GM19395 (cell line): Measurements from ENCODE around the gene OSBPL7.
"Not testable (repeated sequence)": the region's sequence is repeated elsewhere in the genome, so short reads cannot be mapped to it uniquely, and the experiment has no call there.

ENCODE experiments used
- ATAC-seq: cut with Tn5 transposase; IDR thresholded peaks from one replicate; pipeline ENCODE4 v1.9.1; 2021; ENCODE audit warnings: mild to moderate bottlenecking, moderate library complexity; ENCODE audit not compliant: unreplicated experiment

Gene OSBPL7

DNA sequence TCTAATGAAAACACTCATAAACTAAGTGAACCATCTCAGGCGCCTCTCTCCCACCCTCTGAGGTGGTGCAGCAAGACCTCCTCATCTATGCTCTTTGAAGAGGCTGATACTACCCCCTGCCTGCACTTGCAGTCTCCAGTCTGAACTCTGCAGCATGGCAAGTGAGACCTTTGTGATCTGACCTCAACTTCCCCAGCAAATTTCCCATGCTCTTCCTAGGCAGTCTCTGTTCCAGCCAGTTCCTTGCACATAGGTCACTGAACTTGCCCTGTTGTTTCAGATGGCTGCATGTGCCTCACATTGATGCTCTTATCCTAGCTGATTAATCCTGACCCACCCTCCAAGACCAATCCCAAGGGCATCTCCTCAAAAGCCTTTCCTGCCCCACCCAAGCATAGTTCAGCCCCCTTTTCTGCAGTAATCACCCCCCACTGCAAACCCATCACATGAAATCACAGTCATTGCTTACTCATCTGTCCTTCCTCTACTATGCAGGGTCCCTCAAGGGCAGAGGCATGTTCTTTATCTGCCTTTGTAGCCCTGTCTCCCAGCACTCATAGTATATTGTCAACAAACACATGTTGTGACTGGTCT lies 46.5 kb downstream of the OSBPL7 start:
- ATAC-seq: no peak

DNA sequence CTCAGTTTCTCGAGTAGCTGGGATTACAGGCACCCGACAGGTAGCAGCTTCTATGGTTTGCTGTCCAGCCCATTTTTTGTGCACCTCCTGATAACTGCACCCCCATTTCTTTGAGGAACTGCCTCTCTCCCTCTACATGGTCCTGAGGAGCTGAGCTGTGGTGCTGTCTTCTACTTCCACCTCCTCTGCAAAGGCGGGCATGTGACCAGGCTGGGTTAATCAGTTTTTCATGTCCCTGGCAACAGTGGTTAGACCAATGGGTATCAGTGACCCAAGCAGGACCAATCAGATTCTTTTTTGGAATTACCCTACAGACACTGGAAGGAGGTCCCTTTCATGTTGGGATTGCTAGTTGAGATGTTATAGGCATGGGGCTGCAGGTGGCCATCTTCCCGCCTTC lies 47.3 kb downstream of the OSBPL7 start:
- no peak for ATAC-seq

DNA sequence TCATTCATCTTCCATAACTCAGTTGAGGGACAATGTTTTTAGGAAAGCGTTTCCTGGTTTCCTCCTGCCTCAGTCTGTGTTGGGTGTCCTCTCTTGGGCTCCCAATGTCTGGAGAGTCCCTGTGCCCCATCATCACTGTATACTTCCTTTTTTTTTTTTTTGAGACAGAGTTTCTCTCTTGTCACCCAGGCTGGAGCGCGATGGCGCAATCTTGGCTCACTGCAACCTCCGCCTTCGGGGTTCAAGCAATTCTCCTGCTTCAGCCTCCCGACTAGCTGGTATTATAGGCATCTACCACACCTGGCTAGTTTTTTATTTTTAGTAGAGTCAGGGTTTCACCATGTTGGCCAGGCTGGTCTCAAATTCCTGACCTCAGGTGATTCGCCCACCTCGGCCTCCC lies 47.9 kb downstream of the OSBPL7 start:
- not testable (repeated sequence) for ATAC-seq

DNA sequence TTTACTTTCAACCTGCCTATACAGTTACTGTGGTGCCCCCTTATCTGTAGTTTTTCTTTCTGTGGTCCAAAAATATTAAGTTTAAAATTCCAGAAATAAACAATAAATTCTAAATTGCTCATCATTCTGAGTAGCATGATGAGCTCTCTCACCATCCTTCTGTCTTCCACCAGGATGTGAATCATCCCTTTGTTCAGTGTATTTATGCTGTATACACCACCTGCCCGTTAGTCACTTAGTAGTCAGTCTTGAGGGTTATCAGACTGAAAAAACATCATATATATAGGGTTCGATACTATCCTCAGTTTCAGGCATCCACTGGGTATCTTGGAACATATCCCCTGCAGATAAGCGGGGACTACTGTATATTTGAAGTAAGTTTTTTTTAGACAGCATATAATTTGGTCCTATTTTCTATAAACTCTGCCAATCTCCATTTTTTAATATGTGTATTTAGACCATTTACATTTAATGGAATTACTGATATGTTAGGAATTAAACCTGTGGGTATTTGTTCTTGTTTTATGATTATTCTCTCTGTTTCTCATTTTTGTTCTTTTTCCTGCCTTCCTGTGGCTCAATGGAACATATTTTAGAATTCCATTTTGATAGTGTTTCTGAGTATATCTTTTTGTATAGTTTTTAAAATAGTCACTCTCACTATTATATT lies 57.5 kb downstream of the OSBPL7 start:
- no peak for ATAC-seq

DNA sequence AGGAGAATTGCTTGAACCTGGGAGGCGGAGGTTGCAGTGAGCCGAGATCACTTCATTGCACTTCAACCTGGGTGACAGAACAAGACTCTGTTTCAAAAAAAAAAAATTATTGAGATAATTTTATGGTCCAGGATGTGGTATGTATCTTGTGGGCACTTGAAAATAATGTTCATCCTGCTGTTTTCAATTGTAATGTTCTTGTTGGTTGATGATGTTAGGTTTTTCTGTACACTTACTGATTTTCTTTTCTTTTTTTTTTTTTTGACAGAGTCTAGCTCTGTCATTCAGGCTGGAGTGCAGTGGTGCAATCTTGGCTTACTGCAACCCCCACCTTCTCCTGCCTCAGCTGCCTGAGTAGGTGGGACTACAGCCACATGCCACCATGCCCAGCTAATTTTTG lies 58.9 kb downstream of the OSBPL7 start:
- no peak for ATAC-seq

DNA sequence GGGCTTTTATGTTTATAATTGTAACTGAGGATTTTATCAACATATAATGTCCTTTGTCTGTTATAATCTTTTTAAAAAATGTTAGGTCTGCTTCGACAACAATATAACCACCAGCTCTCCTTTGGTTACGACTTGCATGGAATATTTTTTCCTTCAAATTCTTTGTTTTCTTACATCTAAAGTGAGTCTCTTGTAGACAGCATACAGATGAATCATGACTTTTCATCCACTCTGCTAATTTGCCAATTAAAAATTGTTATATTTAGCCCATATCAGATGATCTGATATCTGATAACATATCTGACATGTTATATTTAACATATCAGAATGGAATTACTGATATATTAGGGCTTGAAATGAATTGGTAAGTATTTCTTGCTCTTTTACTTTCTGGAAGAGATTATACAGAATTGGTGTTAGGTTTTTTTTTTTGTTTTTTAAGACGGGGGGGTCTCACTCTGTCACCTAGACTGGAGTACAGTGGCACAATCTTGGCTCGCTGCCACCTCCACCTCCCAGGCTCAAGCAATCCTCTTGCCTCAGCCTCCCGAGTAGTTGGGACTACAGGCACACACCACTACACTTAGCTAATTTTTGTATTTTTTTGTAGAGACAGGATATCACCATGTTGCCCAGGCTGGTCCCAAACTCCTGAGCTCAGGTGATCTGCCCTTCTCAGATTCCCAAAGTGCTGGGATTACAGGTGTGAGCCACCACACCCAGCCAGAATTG lies 61.0 kb downstream of the OSBPL7 start:
- no peak for ATAC-seq

DNA sequence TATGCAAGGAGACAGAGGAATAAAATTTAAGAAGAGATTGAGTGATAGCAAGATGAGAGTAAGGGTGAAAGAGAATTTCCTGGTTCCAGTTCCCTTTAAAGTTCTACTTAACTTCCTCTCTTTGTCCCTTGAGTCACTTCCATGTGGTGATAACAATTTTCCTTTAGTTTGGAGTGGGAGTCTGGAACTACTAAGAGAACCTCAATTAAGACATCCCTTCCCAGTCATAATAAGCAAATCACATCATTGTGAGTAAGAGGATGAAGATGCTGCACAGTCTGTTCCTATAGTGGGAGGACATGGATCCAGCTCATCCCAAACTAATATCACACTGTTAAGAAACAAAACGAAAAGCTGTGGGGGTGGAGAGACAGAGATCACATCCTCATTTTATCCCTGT lies 64.2 kb downstream of the OSBPL7 start:
- no peak for ATAC-seq
